AG04449 (cell line): Measurements from ENCODE around the gene ANAPC2.

Source experiments
- CTCF ChIA-PET: fragments of 350-600 bp; formaldehyde crosslinking; extraction: SDS; loops from one replicate; lab custom pipeline; 2021; ENCODE audit warnings: antibody characterized with exemption; lab: Yijun Ruan, JAX
- POLR2A ChIA-PET: fragments of 400-600, 350-600 bp; formaldehyde crosslinking; extraction: SDS; loops from one replicate; lab custom pipeline; 2020; ENCODE audit warnings: antibody characterized with exemption, inconsistent platforms; lab: Yijun Ruan, JAX
- DNase-seq: peaks from one replicate; pipeline ENCODE4 v3.0.0-alpha.2; 2010; ENCODE audit warnings: low read depth, low spot score
- H3K4me3 ChIP-seq: 2 replicates; pipeline ENCODE4 v1.5.1; 2011; ENCODE audit warnings: low read depth, mild to moderate bottlenecking, control low read depth, low read length
- TF ChIP-seq, protein P1 (sequence below): IDR thresholded peaks from one replicate; pipeline ENCODE4 v1.5.1; 2011; ENCODE audit warnings: mild to moderate bottlenecking, moderate library complexity, low read length, control low read depth, inconsistent platforms; ENCODE audit not compliant: insufficient read depth; ENCODE audit errors: missing control alignments

ANAPC2 gene

GRCh38 chr9:137167277-137167746, 21.0 kb downstream of the ANAPC2 start:
- H3K4me3 ChIP-seq: no peak overlapping the region
- TF ChIP-seq, protein P1, sequence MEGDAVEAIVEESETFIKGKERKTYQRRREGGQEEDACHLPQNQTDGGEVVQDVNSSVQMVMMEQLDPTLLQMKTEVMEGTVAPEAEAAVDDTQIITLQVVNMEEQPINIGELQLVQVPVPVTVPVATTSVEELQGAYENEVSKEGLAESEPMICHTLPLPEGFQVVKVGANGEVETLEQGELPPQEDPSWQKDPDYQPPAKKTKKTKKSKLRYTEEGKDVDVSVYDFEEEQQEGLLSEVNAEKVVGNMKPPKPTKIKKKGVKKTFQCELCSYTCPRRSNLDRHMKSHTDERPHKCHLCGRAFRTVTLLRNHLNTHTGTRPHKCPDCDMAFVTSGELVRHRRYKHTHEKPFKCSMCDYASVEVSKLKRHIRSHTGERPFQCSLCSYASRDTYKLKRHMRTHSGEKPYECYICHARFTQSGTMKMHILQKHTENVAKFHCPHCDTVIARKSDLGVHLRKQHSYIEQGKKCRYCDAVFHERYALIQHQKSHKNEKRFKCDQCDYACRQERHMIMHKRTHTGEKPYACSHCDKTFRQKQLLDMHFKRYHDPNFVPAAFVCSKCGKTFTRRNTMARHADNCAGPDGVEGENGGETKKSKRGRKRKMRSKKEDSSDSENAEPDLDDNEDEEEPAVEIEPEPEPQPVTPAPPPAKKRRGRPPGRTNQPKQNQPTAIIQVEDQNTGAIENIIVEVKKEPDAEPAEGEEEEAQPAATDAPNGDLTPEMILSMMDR: no peak
- no peak for DNase-seq
- ChIA-PET POLR2A (no interaction called here), CTCF (interaction anchor here (1.9 kb wide), 1 partner anchor 10 kb away, joined by 6 read pairs; no protein-coding TSS in a partner anchor)

DNA sequence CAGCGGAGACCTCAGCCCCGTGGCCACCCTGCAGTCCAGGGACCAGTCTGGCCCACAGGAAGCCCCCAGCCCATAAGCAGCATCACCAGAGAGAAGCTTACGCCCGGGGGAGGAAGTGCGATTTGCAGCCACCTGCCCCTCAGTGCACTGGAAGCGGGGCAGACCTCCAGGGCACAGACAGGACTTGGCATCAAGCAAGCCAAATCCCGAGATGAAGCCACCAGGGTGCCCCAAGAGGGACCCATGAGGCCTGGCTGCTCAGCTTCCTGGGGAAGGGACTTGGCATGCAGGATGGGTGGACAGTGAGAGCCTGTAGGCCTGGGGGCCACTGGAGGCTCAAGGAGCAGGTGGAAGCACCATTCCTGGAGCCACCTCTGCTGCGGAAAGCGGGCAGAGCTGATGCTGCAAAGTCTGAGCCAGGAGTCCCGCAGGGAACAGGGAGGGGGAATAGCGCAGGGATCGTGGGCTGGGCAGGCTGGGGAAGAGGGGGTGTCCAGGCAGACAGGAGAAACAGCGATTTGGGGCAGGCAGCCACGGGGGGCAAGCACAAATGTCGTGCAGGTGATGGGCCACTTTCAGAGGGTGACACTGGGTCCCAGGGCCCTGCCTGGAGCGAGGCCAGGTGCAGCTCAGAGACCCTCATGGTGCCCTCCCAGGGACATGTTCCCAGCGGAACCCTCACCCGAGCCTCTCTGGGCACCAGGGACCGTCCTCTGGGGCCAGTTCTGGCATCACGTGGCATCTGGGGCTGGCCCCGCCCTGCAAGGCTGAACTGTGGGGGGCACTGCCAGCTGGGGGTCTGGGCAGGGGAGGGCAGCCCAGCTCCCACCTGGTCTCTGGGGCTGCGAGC, 21.8 kb downstream of the ANAPC2 start:
- TF ChIP-seq, protein P1: no peak
- ChIA-PET POLR2A (interaction anchor here (1.0 kb wide), 1 partner anchor 10 kb away, joined by 3 read pairs; no protein-coding TSS in a partner anchor), CTCF (interaction anchor here (1.9 kb wide), 1 partner anchor 11 kb away, joined by 6 read pairs; no protein-coding TSS in a partner anchor)
- no peak overlapping the region for H3K4me3 ChIP-seq
- no peak for DNase-seq

GRCh38 chr9:137165250-137165836, 23.0 kb downstream of the ANAPC2 start:
- POLR2A ChIA-PET: interaction anchor here (0.6 to 1.0 kb wide), 2 partner anchors 8 to 139 kb away, joined by 3 read pairs; no protein-coding TSS in a partner anchor
- no peak overlapping the region for H3K4me3 ChIP-seq
- no peak for DNase-seq
- CTCF ChIA-PET: interaction anchor here (1.9 kb wide), 1 partner anchor 12 kb away, joined by 6 read pairs; no protein-coding TSS in a partner anchor
- TF ChIP-seq, protein P1: no peak

DNA sequence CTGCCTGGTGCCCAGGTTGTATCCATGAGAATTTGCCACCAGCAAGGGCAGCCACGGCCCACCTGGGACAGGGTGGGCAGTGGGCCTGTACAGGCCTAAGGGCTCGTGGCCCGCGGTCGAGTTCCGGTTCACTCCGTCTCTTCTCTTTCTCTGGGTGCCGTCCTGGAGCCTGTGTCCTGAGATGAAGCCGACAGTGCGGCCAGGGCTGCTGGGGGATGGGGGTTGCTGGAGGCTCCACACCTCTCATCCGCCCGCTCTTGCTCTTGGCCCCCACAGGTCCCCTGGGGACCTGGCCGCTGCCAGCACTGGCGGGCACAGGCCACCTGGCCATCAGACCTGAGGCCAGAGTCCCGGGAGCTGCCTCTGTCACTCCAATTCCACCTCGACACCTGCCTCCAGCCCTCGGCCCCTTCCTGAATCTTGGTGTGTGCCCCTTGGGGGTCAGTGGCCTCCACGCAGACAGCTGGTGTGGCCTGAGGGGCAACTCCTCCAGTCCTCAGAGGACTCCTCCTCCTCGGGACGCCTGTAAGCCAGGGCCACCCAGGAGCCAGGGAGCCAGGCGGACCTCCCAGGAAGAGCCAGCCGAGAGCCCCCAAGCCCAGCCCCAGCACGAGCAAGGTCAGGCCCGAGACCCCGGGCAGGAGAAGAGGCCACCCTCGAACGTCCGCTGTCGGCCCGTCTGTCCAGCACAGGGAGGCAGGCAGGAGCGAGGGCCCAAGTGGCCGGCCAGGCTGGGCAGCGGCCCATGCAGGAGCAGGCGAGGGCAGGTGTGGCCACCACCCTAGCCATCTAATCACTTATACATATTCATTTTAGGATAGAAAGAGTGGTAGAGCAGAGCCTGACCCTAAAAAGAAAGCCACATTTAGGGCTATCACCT, 23.8 kb downstream of the ANAPC2 start:
- CTCF ChIA-PET: no interaction called here
- POLR2A ChIA-PET: interaction anchor here (1.8 kb wide), 1 partner anchor 76 kb away, joined by 6 read pairs; the partner anchor contains the start of gene TUBB4B
- no peak overlapping the region for H3K4me3 ChIP-seq
- DNase-seq: no peak
- TF ChIP-seq, protein P1: no peak

GRCh38 chr9:137163805-137164204, 24.6 kb downstream of the ANAPC2 start:
- DNase-seq: no peak
- ChIA-PET CTCF (interaction anchor here (0.5 kb wide), 1 partner anchor 98 kb away, joined by 3 read pairs; no protein-coding TSS in a partner anchor), POLR2A (interaction anchor here (1.8 kb wide), 1 partner anchor 77 kb away, joined by 6 read pairs; the partner anchor contains the start of gene TUBB4B)
- TF ChIP-seq, protein P1: no peak
- no peak overlapping the region for H3K4me3 ChIP-seq
